Skeletal muscle satellite cell (primary cell): Measurements from ENCODE around the gene SPAG16.

Source experiments
- H3K27me3 ChIP-seq: 2 replicates; pipeline ENCODE4 v1.7.0; 2013; ENCODE audit warnings: low read length; ENCODE audit not compliant: control insufficient read depth, insufficient read depth
- H3K36me3 ChIP-seq: 2 replicates; pipeline ENCODE4 v1.7.0; 2013; ENCODE audit warnings: mild to moderate bottlenecking, control low read depth, low read length; ENCODE audit not compliant: insufficient read depth
- H3K4me1 ChIP-seq: 2 replicates; pipeline ENCODE4 v1.7.0; 2013; ENCODE audit warnings: low read length; ENCODE audit not compliant: control insufficient read depth, insufficient read depth
- H3K4me2 ChIP-seq: 2 replicates; pipeline ENCODE4 v1.7.0; 2013; ENCODE audit warnings: mild to moderate bottlenecking, low read length
- H3K4me3 ChIP-seq: 2 replicates; pipeline ENCODE4 v1.7.0; 2013; ENCODE audit warnings: low read length
- H3K9ac ChIP-seq: 2 replicates; pipeline ENCODE4 v1.7.0; 2013; ENCODE audit warnings: mild to moderate bottlenecking, low read depth, low read length, moderate library complexity
- H3K9me3 ChIP-seq: replicated peaks from 2 replicates; pipeline ENCODE4 v1.7.0; 2013; ENCODE audit warnings: mild to moderate bottlenecking, control low read depth, low read length

The SPAG16 gene

GRCh38 chr2:214064471-214064870, 780.2 kb downstream of the SPAG16 start:
- no peak overlapping the region for H3K4me2 ChIP-seq
- H3K36me3 ChIP-seq, result no peaks in the 10 kb centered on the region
- no peaks in the 10 kb centered on the region for H3K9me3 ChIP-seq
- no peaks in the 10 kb centered on the region for H3K27me3 ChIP-seq
- no peak overlapping the region for H3K9ac ChIP-seq
- H3K4me1 ChIP-seq, result peaks cover 8% of the 10 kb centered on the region
- H3K4me3 ChIP-seq, result no peak overlapping the region

- H3K4me1 ChIP-seq, result peaks cover 12% of the 10 kb centered on the region
- H3K4me3 ChIP-seq, result no peak overlapping the region
- no peaks in the 10 kb centered on the region for H3K9me3 ChIP-seq
- no peak overlapping the region for H3K9ac ChIP-seq
- H3K4me2 ChIP-seq, result no peak overlapping the region
- H3K27me3 ChIP-seq, result no peaks in the 10 kb centered on the region
- no peaks in the 10 kb centered on the region for H3K36me3 ChIP-seq
Measured at GRCh38 chr2:214066862-214067261, 782.6 kb downstream of the SPAG16 start.

- Histone ChIP-seq H3K9me3 (no peaks in the 10 kb centered on the region), H3K27me3 (no peaks in the 10 kb centered on the region), H3K36me3 (no peaks in the 10 kb centered on the region), H3K9ac (peak overlapping the region; percentile 35), H3K4me2 (peak overlapping the region; percentile 72), H3K4me1 (peaks cover 12% of the 10 kb centered on the region), H3K4me3 (peak overlapping the region; percentile 56)
Measured at GRCh38 chr2:214069254-214069653, 785.0 kb downstream of the SPAG16 start.

- Histone ChIP-seq H3K27me3 (no peaks in the 10 kb centered on the region), H3K9ac (no peak overlapping the region), H3K36me3 (no peaks in the 10 kb centered on the region), H3K4me1 (no peaks in the 10 kb centered on the region), H3K4me2 (no peak overlapping the region), H3K4me3 (no peak overlapping the region), H3K9me3 (no peaks in the 10 kb centered on the region)
Measured at GRCh38 chr2:214075456-214075855, 791.2 kb downstream of the SPAG16 start.

GRCh38 chr2:214076527-214076926, 792.3 kb downstream of the SPAG16 start:
- H3K9ac ChIP-seq, result no peak overlapping the region
- no peaks in the 10 kb centered on the region for H3K27me3 ChIP-seq
- no peaks in the 10 kb centered on the region for H3K4me1 ChIP-seq
- H3K4me2 ChIP-seq, result no peak overlapping the region
- H3K9me3 ChIP-seq, result no peaks in the 10 kb centered on the region
- H3K4me3 ChIP-seq, result no peak overlapping the region
- no peaks in the 10 kb centered on the region for H3K36me3 ChIP-seq

- Histone ChIP-seq H3K4me3 (no peak overlapping the region), H3K9me3 (no peaks in the 10 kb centered on the region), H3K4me2 (no peak overlapping the region), H3K4me1 (no peaks in the 10 kb centered on the region), H3K36me3 (no peaks in the 10 kb centered on the region), H3K27me3 (no peaks in the 10 kb centered on the region), H3K9ac (no peak overlapping the region)
Measured at GRCh38 chr2:214077727-214078126, 793.5 kb downstream of the SPAG16 start.

- Histone ChIP-seq H3K4me1 (no peaks in the 10 kb centered on the region), H3K4me2 (no peak overlapping the region), H3K9ac (no peak overlapping the region), H3K27me3 (no peaks in the 10 kb centered on the region), H3K4me3 (no peak overlapping the region), H3K36me3 (no peaks in the 10 kb centered on the region), H3K9me3 (no peaks in the 10 kb centered on the region)
Measured at GRCh38 chr2:214079032-214079431, 794.8 kb downstream of the SPAG16 start.

- H3K4me1 ChIP-seq, result no peaks in the 10 kb centered on the region
- no peak overlapping the region for H3K4me2 ChIP-seq
- no peaks in the 10 kb centered on the region for H3K27me3 ChIP-seq
- H3K36me3 ChIP-seq, result no peaks in the 10 kb centered on the region
- no peak overlapping the region for H3K4me3 ChIP-seq
- no peaks in the 10 kb centered on the region for H3K9me3 ChIP-seq
- H3K9ac ChIP-seq, result no peak overlapping the region
Measured at GRCh38 chr2:214088536-214088935, 804.3 kb downstream of the SPAG16 start.

GRCh38 chr2:214096208-214096715, 812.0 kb downstream of the SPAG16 start:
- Histone ChIP-seq H3K4me1 (no peaks in the 10 kb centered on the region), H3K27me3 (no peaks in the 10 kb centered on the region), H3K4me3 (no peak overlapping the region), H3K36me3 (no peaks in the 10 kb centered on the region), H3K4me2 (no peak overlapping the region), H3K9me3 (no peaks in the 10 kb centered on the region), H3K9ac (no peak overlapping the region)

GRCh38 chr2:214098811-214099210, 814.5 kb downstream of the SPAG16 start:
- H3K4me1 ChIP-seq, result peaks cover 3% of the 10 kb centered on the region
- no peak overlapping the region for H3K4me2 ChIP-seq
- no peaks in the 10 kb centered on the region for H3K27me3 ChIP-seq
- H3K4me3 ChIP-seq, result no peak overlapping the region
- no peaks in the 10 kb centered on the region for H3K36me3 ChIP-seq
- H3K9me3 ChIP-seq, result no peaks in the 10 kb centered on the region
- no peak overlapping the region for H3K9ac ChIP-seq

GRCh38 chr2:214100488-214100887, 816.2 kb downstream of the SPAG16 start:
- Histone ChIP-seq H3K9me3 (no peaks in the 10 kb centered on the region), H3K4me2 (no peak overlapping the region), H3K36me3 (no peaks in the 10 kb centered on the region), H3K9ac (no peak overlapping the region), H3K4me1 (peaks cover 3% of the 10 kb centered on the region), H3K4me3 (no peak overlapping the region), H3K27me3 (no peaks in the 10 kb centered on the region)

- H3K4me1 ChIP-seq, result peaks cover 3% of the 10 kb centered on the region
- no peak overlapping the region for H3K4me3 ChIP-seq
- no peaks in the 10 kb centered on the region for H3K36me3 ChIP-seq
- no peaks in the 10 kb centered on the region for H3K27me3 ChIP-seq
- H3K4me2 ChIP-seq, result no peak overlapping the region
- no peaks in the 10 kb centered on the region for H3K9me3 ChIP-seq
- H3K9ac ChIP-seq, result no peak overlapping the region
Measured at GRCh38 chr2:214103276-214104001, 819.2 kb downstream of the SPAG16 start.
